Effector CD4-positive, alpha-beta T cell (primary cell): ENCODE data around the gene ECEL1. TPM values are rescaled to one million over a fixed set of nuclear protein-coding genes. Genes with fewer than 3 reads are reported as not detected.
"Not testable (repeated sequence)": the region's sequence is repeated elsewhere in the genome, so short reads cannot be mapped to it uniquely, and the experiment has no call there.

ENCODE experiments used
- DNase-seq: peaks from one replicate; pipeline ENCODE4 v3.0.0-alpha.2; 2020
- total RNA-seq: gene quantifications from one replicate; lab custom pipeline; 2026; lab: John Stamatoyannopoulos, UW

The ECEL1 gene
- total RNA-seq = not detected

DNA sequence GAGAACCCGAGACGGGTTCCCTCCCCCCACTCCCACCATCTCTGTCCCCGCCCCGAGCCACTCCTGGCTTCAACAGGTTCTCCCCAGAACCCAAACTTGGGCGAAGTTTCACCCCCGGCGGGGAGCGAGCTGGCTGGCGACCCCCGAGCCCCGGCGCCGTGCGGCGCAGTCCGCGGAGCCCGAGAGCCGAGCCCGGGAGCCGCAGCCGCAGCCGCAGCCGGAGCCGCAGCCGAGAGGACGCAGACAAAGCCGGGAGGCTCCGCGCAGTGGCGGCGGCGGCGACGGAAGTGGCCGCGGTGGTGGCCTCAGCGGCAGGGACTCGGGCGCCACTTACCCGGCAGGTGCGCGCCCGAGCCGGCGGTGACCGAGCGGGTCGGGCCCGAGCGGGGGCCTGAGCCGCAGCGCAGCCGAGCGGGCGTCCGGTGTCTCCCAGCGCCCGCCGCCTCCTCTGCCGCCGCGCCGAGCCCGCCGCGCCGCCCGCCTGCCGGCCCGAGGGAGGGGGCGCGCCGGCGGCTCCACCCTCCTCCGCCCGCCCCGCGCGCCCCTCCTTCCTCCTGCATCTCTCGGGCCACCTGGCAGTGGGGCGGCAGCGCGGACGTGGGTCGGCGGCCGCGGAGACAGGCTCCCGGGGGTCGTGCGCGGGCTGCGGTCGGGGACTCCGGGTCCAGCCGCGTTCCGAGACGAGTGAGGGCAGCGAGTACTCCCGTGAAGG, at the start of gene ECEL1:
TSS of gene ECEL1 (minus strand) at position 450 of the 712 bp plus-strand sequence. CDS start 1,181 bp downstream, outside the sequence.
- no peak for DNase-seq

DNA sequence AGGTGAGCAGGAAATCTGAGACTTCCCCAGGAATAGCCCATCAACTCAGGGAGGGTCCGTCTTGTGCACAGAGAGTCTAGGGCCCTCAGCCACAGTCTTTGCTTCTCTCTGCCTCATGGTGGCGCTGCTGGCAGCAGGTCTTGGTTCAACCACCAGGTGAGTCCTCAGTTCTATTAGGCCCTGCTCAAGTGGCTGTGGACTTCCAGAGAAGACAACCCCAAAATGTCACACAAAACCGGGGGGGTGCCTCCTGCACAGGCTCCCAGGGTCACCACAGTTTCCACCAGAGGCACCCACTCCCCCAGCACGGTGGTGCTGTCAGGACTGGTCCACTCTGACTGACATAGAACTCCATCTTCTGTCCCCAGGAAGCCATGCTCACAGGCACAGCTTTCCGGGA, 49.4 kb upstream of the ECEL1 start:
- no peak for DNase-seq

DNA sequence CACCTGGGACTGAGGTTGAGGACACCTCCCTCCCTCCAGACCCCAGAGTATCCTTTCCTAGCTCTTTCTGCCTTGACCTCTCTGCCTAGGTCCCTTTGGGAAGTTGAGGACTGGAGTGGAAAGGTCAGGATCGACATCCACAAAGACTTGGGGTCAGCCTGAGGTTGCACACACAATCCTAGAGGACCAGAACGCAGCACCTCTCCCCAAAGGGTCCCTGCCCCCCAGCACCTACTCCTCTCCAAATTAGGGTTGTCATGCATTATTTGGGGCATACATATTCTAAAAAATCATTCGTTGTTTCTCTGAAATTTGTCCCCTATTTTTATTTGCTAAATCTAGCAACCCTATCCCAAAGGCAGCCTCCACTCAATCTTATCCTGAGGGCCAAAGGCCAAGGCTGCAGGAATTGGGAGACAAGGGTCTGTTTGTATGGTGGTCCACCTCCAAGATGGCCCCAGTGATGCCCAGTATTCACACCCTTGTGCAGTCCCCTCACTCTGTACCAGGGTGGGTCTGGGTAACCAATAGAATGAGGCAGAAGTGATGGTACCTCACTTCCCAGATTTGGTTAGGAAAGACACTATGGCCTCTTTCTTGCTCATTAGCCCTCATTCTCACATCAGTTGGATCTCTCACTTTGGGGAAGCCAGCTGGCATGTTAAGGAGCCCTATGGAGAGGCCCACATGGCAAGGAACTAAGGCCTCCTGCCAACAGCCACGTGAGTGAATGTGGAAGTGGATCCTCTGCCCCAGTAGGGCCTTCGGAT, 48.3 kb upstream of the ECEL1 start:
- DNase-seq = no peak

- no peak for DNase-seq
Measured at GRCh38 chr2:232534940-232535651, 47.5 kb upstream of the ECEL1 start.

DNA sequence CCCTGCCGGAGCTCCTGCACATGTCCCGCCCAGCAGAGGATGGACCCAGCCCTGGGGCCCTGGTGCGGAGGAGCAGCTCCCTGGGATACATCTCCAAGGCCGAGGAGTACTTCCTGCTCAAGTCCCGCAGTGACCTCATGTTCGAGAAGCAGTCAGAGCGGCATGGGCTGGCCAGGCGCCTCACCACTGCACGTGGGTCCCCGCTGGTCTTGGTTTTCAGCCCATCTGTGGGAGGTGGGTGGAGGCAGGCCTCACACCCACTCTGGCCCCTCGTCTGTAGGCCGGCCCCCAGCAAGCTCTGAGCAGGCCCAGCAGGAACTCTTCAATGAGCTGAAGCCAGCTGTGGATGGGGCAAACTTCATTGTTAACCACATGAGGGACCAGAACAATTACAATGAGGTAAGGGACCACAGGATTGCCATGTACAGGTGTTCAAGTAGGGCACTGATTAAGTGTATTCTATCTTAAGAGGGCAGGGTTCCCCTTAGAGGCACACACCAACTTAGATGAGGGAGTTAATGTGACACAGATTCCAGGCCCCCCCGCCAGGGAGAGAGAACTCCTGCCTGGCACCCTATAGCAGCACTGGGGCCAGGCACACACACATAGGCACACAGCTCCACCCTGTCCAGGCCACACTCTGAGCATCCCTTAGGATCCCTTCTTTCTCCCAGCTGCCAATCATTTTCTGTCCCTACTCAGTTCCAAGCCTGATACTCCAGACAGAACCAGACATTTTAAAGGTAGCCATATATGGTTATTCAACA, 46.5 kb upstream of the ECEL1 start:
- no peak for DNase-seq

DNA sequence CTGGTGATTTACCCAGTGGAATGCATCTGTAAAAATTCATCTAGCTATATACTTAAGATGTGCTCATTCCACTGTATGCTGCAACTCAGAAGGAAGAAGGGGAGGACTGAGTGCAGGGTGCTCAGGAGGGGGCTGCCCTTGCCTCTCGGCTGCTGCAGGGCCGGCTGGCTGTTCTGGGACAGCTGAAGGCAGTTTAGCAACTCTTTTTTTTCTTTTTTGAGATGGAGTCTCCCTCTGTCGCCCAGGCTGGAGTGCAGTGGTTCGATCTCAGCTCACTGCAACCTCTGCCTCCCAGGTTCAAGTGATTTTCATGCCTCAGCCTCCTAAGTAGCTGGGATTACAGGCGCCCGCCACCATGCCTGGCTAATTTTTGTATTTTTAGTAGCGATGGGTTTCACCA, 45.2 kb upstream of the ECEL1 start:
- not testable (repeated sequence) for DNase-seq

GRCh38 chr2:232532419-232532818, 44.8 kb upstream of the ECEL1 start:
- DNase-seq = no peak

DNA sequence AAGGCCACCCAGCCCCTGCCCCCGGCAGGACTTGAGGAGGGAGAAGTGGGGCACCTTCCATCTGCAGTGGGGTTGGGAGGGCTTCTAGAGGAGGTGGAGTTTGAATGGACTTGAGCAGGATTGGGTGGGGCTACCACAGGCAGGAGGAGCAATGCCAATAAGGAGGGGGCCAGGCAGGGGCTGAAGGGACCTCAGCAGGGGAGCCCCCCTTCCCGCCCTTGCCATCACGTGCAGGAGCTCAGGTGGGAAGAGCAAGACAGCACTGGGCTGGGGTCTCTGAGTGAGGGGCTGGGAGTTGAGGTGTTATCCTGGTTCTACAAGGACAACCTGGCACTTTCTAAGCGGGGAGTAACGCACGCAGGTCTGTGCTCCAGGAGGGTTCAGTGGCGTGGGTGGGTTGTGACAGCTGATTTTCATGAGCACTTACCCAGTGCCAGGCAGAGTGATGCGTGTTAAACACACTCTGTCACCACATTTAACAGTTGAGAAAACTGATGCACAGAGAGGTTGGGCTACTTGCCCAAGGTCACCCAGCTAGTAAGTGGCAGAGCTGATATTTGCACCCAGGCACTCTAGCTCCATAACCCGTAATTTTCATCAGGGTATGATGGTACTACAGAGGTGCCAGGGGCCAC, 43.1 kb upstream of the ECEL1 start:
- no peak for DNase-seq

- DNase-seq = no peak
Measured at GRCh38 chr2:232529806-232530547, 42.3 kb upstream of the ECEL1 start.

GRCh38 chr2:232528746-232529460, 41.3 kb upstream of the ECEL1 start:
- DNase-seq = no peak

- no peak for DNase-seq
Measured at GRCh38 chr2:232527905-232528470, 40.4 kb upstream of the ECEL1 start.

- no peak for DNase-seq
Measured at GRCh38 chr2:232526372-232526941, 38.8 kb upstream of the ECEL1 start.

DNA sequence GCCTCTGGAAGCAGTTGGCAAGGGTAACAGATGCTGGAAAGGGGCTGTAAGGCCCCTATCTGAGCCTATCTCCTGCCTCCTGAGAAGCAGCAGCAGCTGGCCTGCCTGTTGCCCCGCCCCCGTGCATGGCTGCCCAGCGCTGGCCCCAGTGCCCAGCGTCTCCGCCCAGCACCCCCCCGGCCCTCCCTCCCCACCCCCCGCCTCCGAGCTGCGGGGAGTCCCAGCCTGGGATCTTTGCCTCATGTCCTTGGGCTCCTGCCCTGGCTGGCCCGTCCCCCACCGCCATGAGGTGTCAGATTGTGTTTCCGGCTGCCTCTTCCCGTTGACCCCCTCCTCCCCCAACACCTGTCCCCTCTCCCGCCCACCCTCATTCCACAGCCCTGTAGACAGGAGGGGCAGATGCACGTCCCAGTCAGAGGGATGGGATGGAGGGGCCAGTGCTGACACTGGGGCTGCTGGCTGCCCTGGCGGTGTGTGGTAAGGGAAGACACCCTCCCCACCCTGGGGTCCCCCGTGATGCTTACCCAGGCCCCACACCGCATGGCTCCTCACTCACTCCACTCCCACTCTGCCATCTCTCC, 38.2 kb upstream of the ECEL1 start, which contains the start of gene CHRND:
TSS of gene CHRND (plus strand) at position 370 of the 581 bp plus-strand sequence. CDS start at position 426, 56 bp downstream.
- no peak for DNase-seq

- DNase-seq = no peak
Measured at GRCh38 chr2:232525199-232525598, 37.6 kb upstream of the ECEL1 start.

GRCh38 chr2:232524771-232525170, 37.1 kb upstream of the ECEL1 start:
- no peak for DNase-seq

- no peak for DNase-seq
Measured at GRCh38 chr2:232523682-232524597, 36.3 kb upstream of the ECEL1 start.

- DNase-seq = no peak
Measured at GRCh38 chr2:232523402-232523681, 35.7 kb upstream of the ECEL1 start.

DNA sequence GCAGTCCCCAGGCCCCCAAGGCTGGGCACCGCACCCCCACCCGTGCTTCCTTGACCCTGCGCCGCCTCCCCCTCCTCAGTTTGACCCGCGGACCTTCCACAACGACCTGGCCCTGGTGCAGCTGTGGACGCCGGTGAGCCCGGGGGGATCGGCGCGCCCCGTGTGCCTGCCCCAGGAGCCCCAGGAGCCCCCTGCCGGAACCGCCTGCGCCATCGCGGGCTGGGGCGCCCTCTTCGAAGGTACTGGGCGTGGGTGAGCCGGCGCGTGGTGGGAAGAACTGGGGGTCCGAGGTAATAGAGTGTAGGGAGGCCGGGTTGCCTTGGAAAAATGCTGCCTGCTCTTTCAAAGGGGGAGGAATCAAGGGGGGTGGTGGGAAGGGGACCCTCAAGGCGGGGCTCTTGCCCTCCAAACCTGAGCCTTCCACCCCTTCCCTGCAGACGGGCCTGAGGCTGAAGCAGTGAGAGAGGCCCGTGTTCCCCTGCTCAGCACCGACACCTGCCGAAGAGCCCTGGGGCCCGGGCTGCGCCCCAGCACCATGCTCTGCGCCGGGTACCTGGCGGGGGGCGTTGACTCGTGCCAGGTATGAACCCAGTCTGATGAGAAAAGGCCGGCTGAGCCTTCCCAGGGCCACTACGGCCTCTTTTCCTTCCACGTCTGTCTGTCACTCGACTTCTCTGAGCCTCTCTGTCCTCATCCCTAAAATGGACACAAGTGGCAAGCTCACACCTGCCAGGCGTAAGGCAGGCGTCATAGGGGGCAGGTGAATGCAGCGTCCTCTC, 35.2 kb upstream of the ECEL1 start:
- DNase-seq = no peak
